Epithelial cell of esophagus (primary cell): ENCODE measurements around the gene GPLD1.

Experiments used
- DNase-seq: peaks from one replicate; pipeline ENCODE4 v3.0.0; 2010; ENCODE audit warnings: low read depth
- H3K4me3 ChIP-seq: 2 replicates; pipeline ENCODE4 v1.5.1; 2011; ENCODE audit warnings: mild to moderate bottlenecking, low read length, control low read depth
- CTCF ChIP-seq: IDR thresholded peaks from 2 replicates; pipeline ENCODE4 v1.5.1; 2011; ENCODE audit warnings: low read depth, mild to moderate bottlenecking, low read length, control low read depth, inconsistent platforms; ENCODE audit not compliant: insufficient read depth; ENCODE audit errors: missing control alignments

Gene GPLD1

GRCh38 chr6:24412294-24412693 lies 77.1 kb downstream of the GPLD1 start:
- TF ChIP-seq CTCF = no peak
- DNase-seq = no peak
- H3K4me3 ChIP-seq = no peak overlapping the region

- TF ChIP-seq CTCF = no peak
- DNase-seq = no peak
- no peak overlapping the region for H3K4me3 ChIP-seq
Measured at GRCh38 chr6:24410622-24411021, 78.8 kb downstream of the GPLD1 start.

- H3K4me3 ChIP-seq = no peak overlapping the region
- TF ChIP-seq CTCF = no peak
- no peak for DNase-seq
Measured at GRCh38 chr6:24408719-24409410, 80.5 kb downstream of the GPLD1 start.

- no peak overlapping the region for H3K4me3 ChIP-seq
- DNase-seq = no peak
- TF ChIP-seq CTCF = no peak
Measured at GRCh38 chr6:24405262-24405661, 84.1 kb downstream of the GPLD1 start.

GRCh38 chr6:24403501-24403824 lies 85.9 kb downstream of the GPLD1 start:
- peak overlapping the region; percentile 95 for H3K4me3 ChIP-seq
- DNase-seq = peak; percentile 22
- no peak for TF ChIP-seq CTCF

GRCh38 chr6:24402697-24403500 lies 86.5 kb downstream of the GPLD1 start, which contains the start of gene MRS2:
Gene MRS2, plus strand, starts transcription at chr6:24402936. Its CDS starts 111 bp downstream, at chr6:24403047.
- peak; percentile 98 for DNase-seq
- TF ChIP-seq CTCF = no peak
- peak within 1 kb of the TSS; percentile 95 for H3K4me3 ChIP-seq
